Measurements from ENCODE around the gene POP5.
"Not testable (repeated sequence)": the region's sequence is repeated elsewhere in the genome, so short reads cannot be mapped to it uniquely, and the experiment has no call there.

Gene POP5

DNA sequence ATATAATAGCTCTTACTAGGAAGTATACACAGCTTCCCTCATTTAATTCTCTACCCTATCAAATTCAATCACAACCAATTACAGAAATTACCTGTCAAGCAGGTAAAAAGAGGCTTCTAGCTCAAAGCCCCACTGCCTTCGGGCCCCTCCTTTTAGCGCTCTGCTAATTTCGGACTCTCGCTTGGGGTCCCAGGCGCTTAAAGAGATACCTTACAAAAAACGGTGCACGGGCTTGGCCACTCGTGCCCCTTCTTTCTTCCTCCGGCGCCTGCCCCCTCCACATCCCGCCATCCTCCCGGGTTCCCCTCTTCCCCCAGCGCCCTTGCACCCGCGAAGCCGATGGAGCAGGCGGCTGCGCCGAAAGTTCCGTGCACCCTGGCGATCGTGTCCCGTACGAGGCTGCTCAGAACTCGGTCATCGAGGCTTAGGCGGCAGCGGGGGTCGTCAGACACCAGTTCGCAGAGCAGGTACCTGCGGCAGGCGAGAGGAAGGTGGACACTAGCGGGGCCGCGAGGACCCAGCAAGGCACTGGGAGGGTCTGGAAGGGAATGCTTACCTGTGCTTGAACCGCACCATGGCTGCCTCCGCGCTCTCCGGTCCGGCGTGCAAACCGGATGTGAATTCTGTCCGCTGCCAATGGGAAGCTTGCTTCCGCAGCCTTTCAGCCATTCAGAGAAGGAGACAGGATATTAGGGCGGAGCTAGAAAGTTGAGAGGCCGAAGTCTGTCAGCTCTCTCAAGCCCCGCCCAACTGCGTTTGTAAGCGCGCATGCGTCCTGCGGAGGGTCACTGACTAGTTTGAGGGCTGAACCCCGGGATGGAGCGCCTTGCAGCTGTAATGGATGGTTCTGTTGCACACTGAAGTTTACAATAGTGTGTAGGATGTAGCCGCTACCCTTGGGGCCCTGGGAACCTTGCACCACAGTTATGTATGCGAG is at the start of gene POP5:
Gene POP5 (minus strand): TSS at position 616 of the 937 bp plus-strand sequence. CDS start 40 bp downstream, at position 576.
- DNase-seq = peak; percentile 96

- no peak for DNase-seq
Measured at GRCh38 chr12:120630104-120630892, 49.1 kb upstream of the POP5 start.

- DNase-seq = no peak
Measured at GRCh38 chr12:120628919-120629318, 47.7 kb upstream of the POP5 start.

- no peak for DNase-seq
Measured at GRCh38 chr12:120625557-120626419, 44.6 kb upstream of the POP5 start.

DNA sequence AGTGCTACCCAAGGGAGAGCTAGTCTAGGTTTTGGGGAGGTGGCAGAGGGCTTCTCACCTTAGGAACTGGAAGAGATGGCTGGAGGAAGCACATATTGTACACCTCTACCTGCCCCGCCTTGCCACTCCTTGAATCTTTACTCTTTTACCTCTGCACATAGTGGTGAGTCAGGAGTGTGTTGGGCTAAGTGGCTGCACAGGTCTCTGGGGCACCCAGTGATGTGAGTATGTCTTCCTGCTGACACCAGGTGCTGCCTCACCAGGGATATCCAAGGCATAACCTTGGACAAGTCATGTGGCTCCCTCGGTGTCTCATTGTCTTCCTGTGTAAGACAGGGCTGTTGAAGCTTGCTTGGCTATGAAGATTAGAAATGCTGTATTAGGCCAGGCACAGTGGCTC is 39.4 kb upstream of the POP5 start:
- no peak for DNase-seq

GRCh38 chr12:120618954-120619615 is 37.9 kb upstream of the POP5 start:
- no peak for DNase-seq

DNA sequence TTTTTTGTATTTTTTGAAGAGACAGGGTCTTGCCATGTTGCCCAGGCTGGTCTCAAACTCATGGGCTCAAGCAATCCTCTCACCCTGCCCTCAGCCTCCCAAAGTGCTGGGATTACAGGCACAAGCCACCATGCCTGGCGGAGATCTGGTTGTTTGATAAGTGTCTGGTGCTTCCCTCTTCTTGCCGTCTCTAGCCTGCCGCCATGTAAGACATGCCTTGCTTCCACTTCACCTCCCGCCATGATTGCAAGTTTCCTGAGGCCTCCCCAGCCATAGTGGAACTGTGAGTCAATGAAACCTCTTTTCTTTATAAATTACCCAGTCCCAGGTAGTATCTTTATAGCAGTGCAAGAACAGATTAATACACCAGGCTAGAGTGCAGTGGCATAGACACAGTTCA is 36.6 kb upstream of the POP5 start:
- not testable (repeated sequence) for DNase-seq

DNA sequence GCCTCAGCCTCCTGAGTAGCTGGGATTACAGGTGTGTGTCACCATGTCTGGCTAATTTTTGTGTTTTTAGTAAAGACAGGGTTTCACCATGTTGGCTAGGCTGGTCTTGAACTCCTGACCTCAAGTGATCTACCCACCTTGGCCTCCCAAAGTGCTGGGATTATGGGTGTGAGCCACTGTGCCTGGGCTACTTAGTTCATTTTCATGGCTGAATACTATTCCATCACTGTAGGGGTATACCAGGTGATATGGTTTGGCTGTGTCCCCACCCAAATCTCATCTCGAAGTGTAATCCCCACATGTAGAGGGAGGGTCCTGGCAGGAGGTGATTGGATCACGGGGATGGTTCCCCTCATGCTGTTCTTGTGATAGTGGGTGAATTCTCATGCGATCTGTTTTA is 36.0 kb upstream of the POP5 start:
- DNase-seq = not testable (repeated sequence)

DNA sequence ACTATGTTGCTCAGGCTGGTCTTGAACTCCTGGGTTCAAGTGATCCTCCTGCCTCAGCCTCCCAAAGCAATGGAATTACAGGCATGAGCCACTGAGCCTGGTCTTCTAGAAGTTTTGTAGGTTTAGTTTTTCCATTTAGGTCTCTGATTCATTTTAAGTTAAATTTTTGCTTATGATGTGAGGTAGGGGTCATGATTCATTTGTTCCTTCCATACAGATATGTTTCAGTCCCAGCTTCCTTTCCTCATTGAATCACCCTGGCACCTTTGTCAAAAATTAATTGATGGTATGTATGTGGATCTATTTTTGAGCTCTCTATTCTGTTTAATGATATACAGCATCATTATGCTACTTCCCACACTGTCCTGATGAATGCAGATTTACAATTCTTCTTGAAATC is 33.6 kb upstream of the POP5 start:
- no peak for DNase-seq

- DNase-seq = not testable (repeated sequence)
Measured at GRCh38 chr12:120611534-120611933, 30.3 kb upstream of the POP5 start.

DNA sequence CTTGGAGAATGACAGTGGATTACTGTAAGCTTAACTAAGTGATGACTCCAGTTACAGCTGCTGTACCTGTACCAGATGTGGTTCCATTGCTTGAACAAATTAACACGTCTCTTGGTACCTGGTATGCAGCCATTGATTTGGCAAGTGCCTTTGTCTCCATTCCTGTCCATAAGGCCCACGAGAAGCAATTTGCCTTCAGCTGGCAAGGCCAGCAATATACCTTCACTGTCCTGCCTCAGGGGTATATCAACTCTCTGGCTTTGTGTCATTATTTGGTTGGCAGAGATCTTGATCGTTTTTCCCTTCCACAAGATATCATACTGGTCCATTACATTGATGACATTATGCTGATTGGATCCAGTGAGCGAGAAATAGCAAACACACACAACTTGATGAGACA is 29.4 kb upstream of the POP5 start:
- DNase-seq = no peak

GRCh38 chr12:120602416-120602815 is 21.2 kb upstream of the POP5 start:
- DNase-seq = not testable (repeated sequence)

- no peak for DNase-seq
Measured at GRCh38 chr12:120599672-120600552, 18.7 kb upstream of the POP5 start.

DNA sequence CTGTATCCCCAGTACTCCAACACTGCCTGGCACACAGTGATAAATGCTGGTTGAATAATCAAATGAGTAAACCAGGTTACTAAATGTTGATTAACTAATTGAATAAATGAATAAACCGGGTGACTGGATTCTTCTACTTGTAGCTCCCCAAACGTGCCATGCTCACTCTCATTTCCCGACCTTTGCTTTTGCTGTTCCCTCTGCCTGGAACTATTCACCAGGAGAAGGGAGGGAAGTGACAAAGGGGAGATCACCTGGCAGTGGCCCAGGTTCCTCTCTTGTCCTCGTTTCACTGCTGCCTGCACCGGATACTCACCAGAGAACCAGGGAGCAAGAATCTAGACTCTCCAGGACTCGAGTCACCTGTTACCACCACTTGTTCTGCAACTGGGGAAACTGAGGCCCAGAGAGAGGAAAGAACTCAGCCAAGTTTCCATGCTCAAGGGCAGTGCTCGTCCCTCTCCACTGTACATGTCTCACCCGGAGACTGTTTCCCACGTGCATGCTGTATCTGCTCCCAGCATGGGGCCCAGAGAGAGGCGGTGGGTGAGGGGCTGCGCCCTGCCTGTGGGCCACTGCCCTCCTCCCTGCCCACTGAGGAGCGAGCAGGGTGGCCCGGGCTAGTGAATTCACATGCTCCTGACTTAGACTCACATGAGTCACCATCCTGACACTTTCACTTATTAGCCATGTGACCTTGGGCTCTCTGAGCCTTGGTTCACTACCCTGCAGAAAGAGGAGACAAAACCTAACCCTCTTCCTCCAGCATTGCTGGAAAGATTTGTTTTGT is 17.7 kb upstream of the POP5 start:
- no peak for DNase-seq

- DNase-seq = no peak
Measured at GRCh38 chr12:120597861-120598260, 16.7 kb upstream of the POP5 start.

DNA sequence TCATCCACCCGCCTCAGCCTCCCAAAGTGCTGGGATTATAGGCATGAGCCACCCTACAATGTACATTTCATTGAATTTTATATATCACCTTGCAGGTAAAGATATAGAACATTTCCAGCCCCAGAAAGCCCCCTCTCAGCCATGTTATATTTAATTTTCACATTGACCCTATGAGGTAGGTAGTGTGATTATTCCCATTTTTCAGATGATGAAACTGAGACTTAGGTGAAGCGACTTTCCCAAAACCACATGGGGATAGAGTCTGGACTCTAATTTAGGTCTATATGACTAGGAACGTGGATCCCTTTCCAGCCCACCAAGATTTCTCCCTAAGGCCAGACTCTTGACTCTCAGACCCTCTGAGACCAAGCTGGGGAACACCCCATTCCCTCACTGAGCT is 15.7 kb upstream of the POP5 start:
- DNase-seq = no peak

GRCh38 chr12:120592121-120593049 is 11.2 kb upstream of the POP5 start:
- DNase-seq = no peak

DNA sequence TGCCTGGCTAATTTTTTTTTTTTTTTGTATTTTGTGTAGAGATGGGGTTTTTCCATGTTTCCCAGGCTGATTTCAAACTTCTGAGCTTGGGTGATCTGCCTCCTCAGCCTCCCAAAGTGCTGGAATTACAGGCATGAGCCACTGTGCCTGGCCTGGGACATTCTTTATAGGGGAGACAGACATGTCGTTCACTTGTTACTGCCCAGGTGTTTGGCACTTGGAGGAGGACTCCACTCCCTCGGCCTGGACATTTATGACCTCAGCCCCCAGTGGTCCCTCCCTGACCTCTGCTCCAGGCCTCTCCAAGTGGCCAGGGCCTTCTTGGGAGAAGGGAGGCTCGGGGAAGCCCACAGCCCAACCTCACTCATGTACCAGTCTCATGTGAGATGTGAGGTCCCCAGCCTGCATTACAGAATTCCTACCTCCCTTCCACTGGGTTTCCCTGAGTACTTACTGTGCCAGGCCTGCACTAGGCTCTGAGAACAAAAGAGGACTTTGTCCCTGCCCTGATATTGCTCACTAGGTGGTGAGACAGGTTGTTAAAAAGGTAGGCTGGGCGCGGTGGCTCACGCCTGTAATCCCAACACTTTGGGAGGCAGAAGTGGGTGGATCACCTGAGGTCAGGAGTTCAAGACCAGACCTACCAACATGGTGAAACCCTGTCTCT is 9.7 kb upstream of the POP5 start:
- no peak for DNase-seq
